CD1c-positive myeloid dendritic cell (primary cell): ENCODE measurements around the gene KRT13.
A peak's percentile ranks its signal among the peaks of the same experiment; 100 is the strongest.

Source experiments
- DNase-seq: peaks from one replicate; pipeline ENCODE4 v3.0.0-alpha.2; 2016; ENCODE audit errors: extremely low spot score

The KRT13 gene

DNA sequence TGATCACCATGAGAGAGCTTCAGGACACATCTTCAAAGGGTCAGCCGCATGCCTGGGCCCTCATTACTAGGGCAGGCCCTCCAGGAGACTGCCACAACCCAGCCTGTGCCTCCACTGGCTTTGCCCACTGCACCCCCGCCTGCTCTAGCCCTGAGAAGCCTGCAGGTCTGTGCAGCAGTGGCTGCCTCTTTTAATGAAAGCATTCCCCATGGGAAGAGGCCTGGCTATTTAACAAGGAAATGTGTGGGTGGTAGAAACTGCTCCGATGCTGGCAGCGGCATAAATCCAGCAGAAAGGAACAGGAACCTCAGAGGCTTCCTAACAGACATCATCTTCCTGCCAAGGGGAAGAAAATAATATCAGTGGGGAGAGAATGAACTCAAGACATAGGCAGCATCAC lies 37.9 kb downstream of the KRT13 start:
- DNase-seq: no peak

DNA sequence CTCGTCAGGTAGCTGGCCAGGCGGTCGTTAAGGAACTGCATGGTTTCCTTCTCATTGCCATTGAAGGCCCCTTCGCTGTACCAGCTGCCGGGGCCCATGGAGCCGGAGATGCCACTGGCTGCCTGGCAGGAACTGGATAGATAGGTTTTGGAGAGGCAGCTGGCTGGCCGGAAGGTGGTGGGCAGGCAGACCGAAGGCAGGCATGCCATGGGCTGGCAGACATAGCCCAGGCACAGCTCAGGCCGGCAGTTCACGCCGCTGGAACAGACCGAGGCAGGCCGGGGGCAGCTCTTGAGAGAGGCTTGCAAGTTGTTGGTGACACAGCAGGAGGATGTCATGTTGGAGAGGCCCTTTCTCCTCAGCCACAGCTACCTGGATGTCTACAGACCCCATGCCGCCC lies 38.4 kb downstream of the KRT13 start, which contains the start of gene KRT32:
KRT32 (minus strand) TSS at position 399 of the 400 bp plus-strand sequence; CDS start at position 338, 61 bp downstream.
- no peak for DNase-seq

DNA sequence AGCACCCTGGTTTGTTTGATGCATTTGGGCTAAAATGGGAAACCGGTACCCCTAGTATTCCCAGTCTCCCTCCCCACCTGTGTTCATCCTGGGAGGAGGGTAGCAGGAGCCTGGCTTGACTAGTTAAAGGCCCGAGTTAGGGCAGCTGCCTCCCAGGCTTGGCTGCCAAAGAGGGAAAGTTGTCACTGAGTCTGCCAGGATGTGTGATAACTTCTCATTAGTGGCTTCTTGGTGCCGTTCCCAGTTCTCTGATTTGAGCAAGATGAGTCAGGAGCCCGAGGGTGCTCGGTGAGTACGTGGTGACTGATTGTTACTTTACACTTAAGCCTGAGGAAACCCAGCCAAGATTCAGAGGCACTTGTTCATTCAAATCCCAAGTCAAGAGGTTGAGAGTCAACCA lies 40.7 kb downstream of the KRT13 start:
- DNase-seq: no peak

DNA sequence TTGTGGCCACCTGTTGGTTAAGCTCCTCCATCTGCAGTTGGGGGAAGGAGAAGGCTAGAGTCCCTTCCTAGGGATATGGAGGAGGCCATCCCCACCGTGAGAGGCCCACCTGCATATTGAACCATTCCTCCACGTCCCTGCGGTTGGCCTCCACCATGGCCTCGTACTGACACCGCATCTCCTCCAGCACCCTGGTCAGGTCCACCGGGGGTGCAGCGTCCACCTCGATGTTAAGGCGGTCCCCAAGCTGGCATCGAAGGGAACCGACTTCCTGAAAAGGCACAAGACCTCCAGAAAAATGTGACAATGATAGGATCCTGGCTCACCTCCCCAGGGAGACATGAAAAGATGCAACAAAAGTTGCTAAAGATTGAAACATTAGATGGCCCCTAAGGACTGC lies 41.2 kb downstream of the KRT13 start:
- DNase-seq: no peak

DNA sequence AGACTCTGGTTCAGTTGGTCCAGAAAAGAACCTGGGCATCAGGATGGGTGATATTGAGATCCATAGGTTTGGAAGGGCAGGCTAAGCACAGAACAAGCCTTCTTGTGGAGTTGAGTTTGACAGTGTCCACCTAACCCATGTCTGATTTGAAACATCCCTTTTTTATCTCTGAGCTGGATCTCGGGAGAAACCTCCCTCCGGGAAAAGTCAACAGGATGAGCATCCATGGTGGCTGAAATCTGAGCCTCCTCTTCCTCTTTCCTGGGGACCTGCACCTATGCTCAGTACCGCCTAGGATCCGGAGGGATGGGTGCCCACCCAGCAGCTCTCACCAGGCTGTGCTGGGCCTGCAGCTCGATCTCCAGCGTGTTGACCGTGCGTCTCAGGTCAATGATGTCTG lies 41.7 kb downstream of the KRT13 start:
- DNase-seq: no peak

DNA sequence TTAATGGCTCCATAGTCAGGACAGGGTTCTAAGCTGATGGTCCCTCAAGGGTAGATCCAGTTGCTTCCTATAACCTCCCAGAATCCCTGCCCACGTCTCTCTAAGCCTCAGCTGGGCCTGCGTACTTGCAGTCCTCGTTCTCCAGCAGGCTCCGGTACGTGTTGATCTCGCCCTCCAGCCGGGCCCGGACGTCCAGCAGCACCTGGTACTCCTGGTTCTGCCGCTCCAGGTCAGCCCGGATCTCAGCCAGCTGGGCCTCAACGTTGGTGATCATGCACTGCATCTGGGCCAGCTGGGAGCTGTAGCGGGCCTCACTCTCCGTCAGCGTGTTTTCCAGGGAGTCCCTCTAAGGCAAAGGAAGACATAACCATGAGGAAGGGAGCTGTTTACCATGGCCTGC lies 42.7 kb downstream of the KRT13 start:
- DNase-seq: no peak

DNA sequence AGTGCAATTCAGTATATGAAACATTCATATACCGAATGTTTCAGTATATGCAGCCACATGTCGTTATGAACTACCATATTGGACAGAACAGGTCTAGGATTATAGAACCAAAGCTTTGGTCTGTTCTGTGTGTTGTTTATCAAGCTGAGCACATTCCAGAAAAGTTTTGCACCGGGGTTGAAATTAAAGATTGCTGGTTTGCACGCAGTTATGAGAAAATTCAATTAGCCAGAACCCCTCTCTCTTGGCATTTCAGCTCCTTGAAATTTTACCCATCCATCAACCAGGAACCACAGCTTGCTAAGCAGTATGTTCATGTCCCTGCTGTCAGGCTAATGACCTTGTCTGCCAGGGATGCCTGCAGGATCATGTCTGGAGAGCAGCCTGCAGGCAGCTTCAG lies 47.7 kb downstream of the KRT13 start:
- no peak for DNase-seq

DNA sequence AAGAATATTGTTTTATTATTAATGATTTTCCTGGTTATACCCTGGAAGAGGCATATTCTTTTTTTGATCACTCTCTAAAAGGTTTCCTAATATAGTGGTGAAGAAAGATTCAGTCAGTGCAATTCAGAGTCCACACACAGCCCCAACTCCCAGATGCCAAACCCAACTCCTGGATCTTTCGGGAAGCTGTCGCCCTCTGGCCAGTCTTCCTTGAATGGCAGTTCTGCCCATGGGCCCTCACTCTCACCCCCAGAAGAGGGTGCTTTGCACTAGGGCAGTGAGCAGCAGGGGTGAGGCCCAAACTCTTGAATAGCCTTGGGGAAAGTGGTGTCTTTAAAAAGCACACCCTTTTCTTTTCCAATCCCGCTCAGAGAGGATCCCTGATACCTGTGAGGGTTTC lies 49.2 kb downstream of the KRT13 start:
- no peak for DNase-seq

DNA sequence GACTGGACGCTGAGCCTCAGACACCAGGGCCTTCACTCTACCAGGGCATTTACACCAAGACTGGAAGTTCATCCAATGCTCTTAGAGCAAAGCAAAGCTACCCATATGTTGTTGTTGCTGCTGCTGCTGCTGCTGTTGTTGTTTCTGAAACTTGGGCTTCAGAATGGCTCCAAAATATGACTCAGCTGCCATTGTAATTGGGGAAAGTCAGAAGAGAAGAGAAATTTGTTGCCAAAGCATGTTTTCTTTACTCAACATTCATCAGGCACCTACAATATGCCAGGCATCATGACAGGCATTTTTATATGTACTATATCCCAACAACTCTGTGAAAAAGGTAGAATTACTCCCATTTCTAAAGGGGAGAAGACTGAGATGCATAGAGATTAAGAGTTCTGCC lies 50.2 kb downstream of the KRT13 start:
- no peak for DNase-seq

DNA sequence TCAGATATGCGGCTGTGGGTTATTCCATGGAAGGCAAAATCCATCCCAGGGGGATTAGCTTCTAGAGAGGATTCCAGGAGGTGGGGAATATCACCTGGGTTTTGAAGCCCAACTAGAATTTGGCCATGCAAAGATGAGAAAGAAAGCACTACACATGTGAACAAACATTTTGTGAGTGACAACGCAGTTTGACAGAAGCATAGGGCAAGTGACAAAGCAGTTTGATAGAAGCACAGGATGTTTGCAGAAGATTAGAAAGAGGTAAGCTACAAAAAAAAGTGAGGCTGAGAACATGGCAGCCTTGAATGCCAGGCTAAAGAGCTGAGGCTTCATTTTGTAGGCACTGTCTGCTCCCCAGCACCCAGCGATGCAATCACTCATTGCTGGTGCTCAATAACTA lies 52.3 kb downstream of the KRT13 start:
- no peak for DNase-seq

DNA sequence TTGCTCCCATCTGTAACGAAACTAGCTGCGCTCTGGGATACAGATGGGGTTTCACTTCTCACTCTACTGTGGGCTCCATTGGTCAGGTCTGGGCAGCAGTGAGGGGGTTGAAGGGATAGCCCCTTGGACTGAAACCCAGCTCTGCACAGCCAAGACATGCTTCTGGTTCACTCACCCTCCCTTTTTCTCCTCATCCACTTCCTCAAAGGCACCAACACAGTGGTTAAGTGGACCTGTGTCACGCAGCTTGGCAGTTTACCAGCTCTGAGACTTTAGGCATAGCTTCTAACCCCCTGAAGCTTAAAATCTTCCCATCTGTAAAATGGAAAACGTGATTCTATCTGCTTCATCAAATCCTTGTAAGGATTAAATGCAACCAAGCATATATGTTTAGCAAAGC lies 53.1 kb downstream of the KRT13 start:
- DNase-seq: peak; percentile 5

DNA sequence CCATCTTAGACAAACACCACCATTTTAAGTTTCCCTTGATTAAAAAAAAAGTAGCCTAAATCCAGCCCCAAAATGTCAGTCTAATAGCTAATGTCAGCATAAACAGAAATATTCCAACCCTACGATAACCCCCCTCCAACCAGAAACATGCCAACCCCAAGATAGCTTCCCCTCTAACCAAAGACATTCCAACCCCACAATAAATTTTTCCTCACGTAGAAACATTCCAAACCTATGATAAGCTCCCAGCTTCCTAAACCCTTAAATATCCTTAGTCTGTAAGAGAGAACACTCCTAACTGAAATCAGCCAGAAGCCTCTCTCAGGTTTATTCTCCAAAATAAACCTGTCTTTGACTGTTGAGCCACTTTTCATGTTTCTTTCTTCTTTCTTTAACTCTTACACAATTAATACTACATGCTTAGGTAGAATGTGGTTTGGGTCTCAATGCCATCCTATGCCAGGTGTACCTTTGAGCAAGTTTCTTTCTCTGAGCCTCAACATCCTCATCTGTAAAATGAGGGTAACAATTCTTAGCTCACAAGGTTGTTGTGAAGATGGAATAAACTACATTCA lies 54.2 kb downstream of the KRT13 start:
- DNase-seq: no peak
